Measurements from ENCODE around the gene ACADM.
"Not testable (repeated sequence)": the region's sequence is repeated elsewhere in the genome, so short reads cannot be mapped to it uniquely, and the experiment has no call there.

DNA sequence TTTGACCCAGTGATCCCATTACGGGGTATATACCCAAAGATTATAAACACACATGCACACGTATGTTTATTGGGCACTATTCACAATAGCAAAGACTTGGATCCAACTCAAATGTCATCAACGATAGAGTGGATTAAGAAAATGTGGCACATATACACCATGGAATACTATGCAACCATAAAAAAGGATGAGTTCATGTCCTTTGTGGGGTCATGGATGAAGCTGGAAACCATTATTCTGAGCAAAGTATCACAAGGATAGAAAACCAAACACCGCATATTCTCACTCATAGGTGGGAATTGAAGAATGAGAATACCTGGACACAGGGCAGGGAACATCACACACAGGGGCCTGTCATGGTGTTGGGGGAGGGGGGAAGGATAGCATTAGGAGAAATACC is 59.4 kb downstream of the ACADM start:
- not testable (repeated sequence) for TF ChIP-seq CTCF, POLR2AphosphoS5 (IDR thresholded peaks at IDR 0.05)
